Kidney (tissue), 14 donors: ENCODE data around the gene STEAP1B. TPM values are rescaled to one million over a fixed set of nuclear protein-coding genes. Genes with fewer than 3 reads are reported as not detected.

Experiments
- DNase-seq, 5 donors: peaks; one replicate each; pipeline ENCODE4 v3.0.0-alpha.2; 2013 to 2020
- FAIRE-seq: peaks from 2 replicates; lab custom pipeline; 2012; peaks lifted over from hg19 to GRCh38; lab: Jason Lieb, UNC
- H3K27ac ChIP-seq, 2 donors: one replicate each; pipeline ENCODE4 v1.7.0; 2013; ENCODE audit warnings: low read depth in 2 of 2, low read length in 2 of 2, inconsistent platforms in 1 of 2
- H3K27me3 ChIP-seq: one replicate; pipeline ENCODE4 v1.7.1; 2013; ENCODE audit warnings: low read length, inconsistent platforms; ENCODE audit not compliant: control insufficient read depth, insufficient read depth
- H3K36me3 ChIP-seq, 3 donors: one replicate each; pipeline versions ENCODE4 v1.7.0 to v1.7.1; 2013; ENCODE audit warnings: low read length in 3 of 3, control low read depth in 1 of 3, inconsistent platforms in 1 of 3; ENCODE audit not compliant: insufficient read depth in 3 of 3, control insufficient read depth in 2 of 3
- H3K4me1 ChIP-seq, 3 donors: one replicate each; pipeline versions ENCODE4 v1.7.0 to v1.7.1; 2013; ENCODE audit warnings: low read length in 3 of 3, inconsistent platforms in 1 of 3, low read depth in 1 of 3; ENCODE audit not compliant: control insufficient read depth in 2 of 3, insufficient read depth in 2 of 3
- H3K4me3 ChIP-seq, 3 donors: one replicate each; pipeline versions ENCODE4 v1.7.0 to v1.8.1; 2013; ENCODE audit warnings: low read length in 3 of 3, control low read depth in 1 of 3, inconsistent platforms in 1 of 3
- H3K9ac ChIP-seq, 3 donors: one replicate each; pipeline versions ENCODE4 v1.7.0 to v1.7.1; 2013; ENCODE audit warnings: low read length in 3 of 3, control low read depth in 1 of 3, inconsistent platforms in 1 of 3
- H3K9me3 ChIP-seq, 3 donors: one replicate each; pipeline versions ENCODE4 v1.7.0 to v1.7.1; 2013; ENCODE audit warnings: low read length in 3 of 3, control low read depth in 1 of 3, inconsistent platforms in 1 of 3; ENCODE audit not compliant: control insufficient read depth in 2 of 3, insufficient read depth in 1 of 3
- intact Hi-C: fragments of 100-400 bp; cut with DNase I; formaldehyde crosslinking; loops from one replicate; pipeline ENCODE4 v1.11.1; 2022
- polyA plus RNA-seq: library from polyadenylated mRNA; stranded (reverse); fragments of 350-450 nt; fragmentation: Illumina TruSeq; extraction: RNeasy Lipid Tissue Mini Kit (QIAGEN cat#74804); gene quantifications from one replicate; pipeline ENCODE4 v1.2.3, GENCODE V29; 2014; ENCODE audit warnings: low read depth, low replicate concordance; ENCODE audit not compliant: insufficient read depth
- total RNA-seq: library from RNA; stranded (reverse); fragmentation: NEBNext Ultra II Directional; extraction: Animal tissue kit (Norgen Biotek cat#: 25700); gene quantifications from one replicate; pipeline ENCODE4 v1.2.1, GENCODE V29; 2021
- TF ChIP-seq, protein P1 (sequence below): IDR thresholded peaks from 3 replicates; pipeline ENCODE4 v1.5.1; 2012; ENCODE audit warnings: mild to moderate bottlenecking, moderate library complexity, borderline replicate concordance; ENCODE audit not compliant: insufficient read depth; ENCODE audit errors: extremely low read depth
- donor health status: control.
- donor health status: control.
- donor health status: control.
- donor health status: control.
- donor health status: control.
- donor health status: DM: yes; HTN: yes; CAD: no.
- donor health status: Normal renal cell carcinoma (clear cell type).

Gene STEAP1B
- total and polyA plus RNA-seq, 2 donors from 2014 or later = 0.79 TPM; not detected in 1

DNA sequence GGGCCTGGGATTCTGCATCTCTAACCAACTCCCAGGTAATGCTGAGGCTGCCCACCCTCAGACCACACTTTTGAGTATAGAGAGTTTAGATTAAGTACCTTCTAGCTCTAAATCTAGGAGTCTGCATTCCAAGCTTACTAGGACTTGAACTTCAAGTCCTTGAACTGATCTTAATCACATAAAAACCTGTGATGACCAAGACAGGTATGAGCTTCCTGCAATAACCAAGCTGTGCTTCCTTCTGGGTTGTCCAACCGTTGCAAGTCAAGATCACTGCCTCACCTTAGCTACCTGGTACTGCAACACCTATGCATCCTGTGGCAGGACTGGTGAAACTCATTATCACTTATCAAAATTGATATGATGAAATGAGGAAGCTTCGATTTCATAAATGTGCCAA, 110.1 kb downstream of the STEAP1B start:
- TF ChIP-seq, protein P1, sequence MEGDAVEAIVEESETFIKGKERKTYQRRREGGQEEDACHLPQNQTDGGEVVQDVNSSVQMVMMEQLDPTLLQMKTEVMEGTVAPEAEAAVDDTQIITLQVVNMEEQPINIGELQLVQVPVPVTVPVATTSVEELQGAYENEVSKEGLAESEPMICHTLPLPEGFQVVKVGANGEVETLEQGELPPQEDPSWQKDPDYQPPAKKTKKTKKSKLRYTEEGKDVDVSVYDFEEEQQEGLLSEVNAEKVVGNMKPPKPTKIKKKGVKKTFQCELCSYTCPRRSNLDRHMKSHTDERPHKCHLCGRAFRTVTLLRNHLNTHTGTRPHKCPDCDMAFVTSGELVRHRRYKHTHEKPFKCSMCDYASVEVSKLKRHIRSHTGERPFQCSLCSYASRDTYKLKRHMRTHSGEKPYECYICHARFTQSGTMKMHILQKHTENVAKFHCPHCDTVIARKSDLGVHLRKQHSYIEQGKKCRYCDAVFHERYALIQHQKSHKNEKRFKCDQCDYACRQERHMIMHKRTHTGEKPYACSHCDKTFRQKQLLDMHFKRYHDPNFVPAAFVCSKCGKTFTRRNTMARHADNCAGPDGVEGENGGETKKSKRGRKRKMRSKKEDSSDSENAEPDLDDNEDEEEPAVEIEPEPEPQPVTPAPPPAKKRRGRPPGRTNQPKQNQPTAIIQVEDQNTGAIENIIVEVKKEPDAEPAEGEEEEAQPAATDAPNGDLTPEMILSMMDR = no peak
- no peak overlapping the region for H3K4me3 ChIP-seq
- no peaks in the 10 kb centered on the region for H3K9me3 ChIP-seq
- FAIRE-seq (no peak), DNase-seq (no peak)
- intact Hi-C loops = no loop called here
- H3K4me1 ChIP-seq = no peaks in the 10 kb centered on the region
- H3K36me3 ChIP-seq = no peaks in the 10 kb centered on the region
- no peaks in the 10 kb centered on the region for H3K27me3 ChIP-seq
- H3K27ac ChIP-seq = no peak overlapping the region
- H3K9ac ChIP-seq = no peak overlapping the region

DNA sequence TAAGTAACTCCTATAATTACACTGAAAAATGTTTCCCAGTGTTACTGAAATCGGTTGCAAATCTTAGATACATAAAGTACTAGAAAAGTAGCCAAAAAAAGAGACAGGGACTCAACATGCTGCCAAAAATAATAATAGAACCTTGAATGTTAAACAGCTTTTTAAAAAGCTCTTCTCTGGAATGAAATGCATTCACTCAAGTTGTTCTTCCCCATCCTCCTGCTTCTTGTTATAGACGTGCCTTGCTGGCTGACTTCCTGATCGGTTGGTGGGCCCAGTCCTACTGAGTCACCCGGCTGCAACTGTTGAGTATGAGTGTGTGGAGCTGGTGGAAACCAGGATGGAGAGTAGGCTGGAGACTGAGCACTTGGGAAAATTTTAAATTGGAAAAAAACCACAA, 112.4 kb downstream of the STEAP1B start:
- no peaks in the 10 kb centered on the region for H3K9me3 ChIP-seq
- TF ChIP-seq, protein P1 = no peak
- H3K36me3 ChIP-seq = no peaks in the 10 kb centered on the region
- H3K4me3 ChIP-seq = no peak overlapping the region
- H3K27ac ChIP-seq = no peak overlapping the region
- DNase-seq = peak in 2 of 5 donors; percentile 13 to 40
- H3K9ac ChIP-seq = no peak overlapping the region
- H3K27me3 ChIP-seq = no peaks in the 10 kb centered on the region
- H3K4me1 ChIP-seq = no peaks in the 10 kb centered on the region
- intact Hi-C loops = no loop called here
- FAIRE-seq = no peak

DNA sequence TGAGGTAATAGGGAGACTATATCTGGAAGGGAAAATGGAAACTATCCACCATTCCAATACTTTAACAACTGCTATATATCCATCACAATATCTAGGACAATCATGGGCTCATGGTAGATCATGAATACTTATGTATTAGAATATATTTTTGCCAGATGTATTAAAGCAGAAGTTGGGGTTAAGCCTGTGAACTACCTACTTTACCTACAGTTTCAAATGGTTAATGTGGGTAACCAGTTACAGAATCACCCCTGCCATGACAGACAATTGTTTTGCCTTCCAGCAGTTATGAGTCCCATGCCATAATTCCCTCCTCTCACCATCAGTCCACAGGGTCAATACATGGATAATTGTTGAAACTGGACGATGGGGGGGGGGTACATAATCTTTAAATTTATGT, 113.1 kb downstream of the STEAP1B start:
- Histone ChIP-seq H3K27ac (no peak overlapping the region), H3K27me3 (no peaks in the 10 kb centered on the region), H3K9ac (no peak overlapping the region), H3K4me3 (no peak overlapping the region), H3K9me3 (no peaks in the 10 kb centered on the region), H3K36me3 (no peaks in the 10 kb centered on the region), H3K4me1 (no peaks in the 10 kb centered on the region)
- no peak for FAIRE-seq
- DNase-seq = no peak
- intact Hi-C loops = no loop called here
- TF ChIP-seq, protein P1 = no peak

DNA sequence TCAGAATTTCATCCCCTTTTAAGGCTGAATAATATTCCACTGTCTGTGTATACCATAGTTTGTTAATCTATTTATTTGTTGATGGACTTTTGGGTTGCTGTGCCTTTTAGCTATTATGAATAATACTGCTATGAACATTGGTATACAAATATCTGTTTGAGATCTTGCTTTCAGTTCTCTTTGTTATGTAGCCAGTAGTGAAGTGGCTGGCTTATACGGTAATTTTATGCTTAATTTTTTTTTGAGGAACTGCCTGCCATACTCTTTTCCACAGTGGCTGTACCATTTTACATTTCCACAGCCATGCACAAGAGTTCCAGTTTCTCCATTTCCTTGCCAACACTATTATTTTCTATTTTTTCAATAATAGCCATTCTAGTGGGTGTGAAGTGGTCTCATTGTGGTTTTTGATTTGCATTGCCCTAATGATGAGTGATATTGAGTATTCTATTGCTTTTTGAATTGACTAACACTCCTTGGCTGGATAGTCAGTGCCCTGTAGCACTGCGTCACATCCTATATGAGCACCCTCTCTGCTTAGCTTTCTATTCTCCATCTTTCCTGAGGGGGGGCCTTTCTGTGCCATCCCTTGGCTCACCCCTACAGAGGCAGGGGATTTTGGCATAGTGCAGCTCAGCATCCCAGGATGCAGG, 113.7 kb downstream of the STEAP1B start:
- Histone ChIP-seq H3K27ac (no peak overlapping the region), H3K9me3 (no peaks in the 10 kb centered on the region), H3K36me3 (no peaks in the 10 kb centered on the region), H3K9ac (no peak overlapping the region), H3K4me1 (no peaks in the 10 kb centered on the region), H3K4me3 (no peak overlapping the region), H3K27me3 (no peaks in the 10 kb centered on the region)
- intact Hi-C loops = no loop called here
- no peak for FAIRE-seq
- DNase-seq = no peak
- TF ChIP-seq, protein P1 = no peak
